Vagina (tissue), 2 donors: ENCODE data around the gene MYOF. TPM values are rescaled to one million over a fixed set of nuclear protein-coding genes. Genes with fewer than 3 reads are reported as not detected.

Source experiments
- DNase-seq, 2 donors: peaks; one replicate each; pipeline ENCODE4 v3.0.0-alpha.2; 2017; ENCODE audit errors: extremely low spot score in 2 of 2
- H3K27ac ChIP-seq: fragments of 200-600 bp; sonication (generic); one replicate; pipeline ENCODE4 v1.5.1; 2019
- H3K27me3 ChIP-seq: fragments of 200-600 bp; sonication (generic); one replicate; pipeline ENCODE4 v1.5.1; 2019
- H3K36me3 ChIP-seq, 2 donors: fragments of 200-600 bp; sonication (generic); one replicate each; pipeline ENCODE4 v1.5.1; 2017 to 2019
- H3K4me1 ChIP-seq: fragments of 200-600 bp; sonication (generic); one replicate; pipeline ENCODE4 v1.5.1; 2019
- H3K4me3 ChIP-seq, 2 donors: fragments of 200-600 bp; sonication (generic); 1 replicate in 1 of 2; 2 replicates in 1 of 2; pipeline ENCODE4 v1.5.1; 2016 to 2019
- H3K9me3 ChIP-seq: fragments of 200-600 bp; sonication (generic); one replicate; pipeline ENCODE4 v1.5.1; 2019
- POLR2A ChIP-seq, 2 donors: fragments of 450-650 bp; IDR thresholded peaks; one replicate each; pipeline ENCODE4 v1.6.1; 2017; ENCODE audit warnings: antibody characterized with exemption in 2 of 2, mild to moderate bottlenecking in 2 of 2, moderate library complexity in 2 of 2
- POLR2AphosphoS5 ChIP-seq, 2 donors: sonication (generic); formaldehyde crosslinking; IDR thresholded peaks; one replicate each; pipeline ENCODE4 v1.9.0; 2017; ENCODE audit warnings: antibody characterized with exemption in 2 of 2, mild to moderate bottlenecking in 2 of 2, low read depth in 1 of 2; ENCODE audit not compliant: insufficient read depth in 1 of 2
- intact Hi-C: fragments of 100-400 bp; cut with DNase I; formaldehyde crosslinking; loops from one replicate; pipeline ENCODE4 v1.15.1; 2023
- total RNA-seq: library from RNA; depleted of rRNA; stranded (reverse); fragments of >200 nt; gene quantifications from one replicate; pipeline ENCODE4 v1.2.3, GENCODE V29; 2016
- TF ChIP-seq, protein P1 (sequence below), 3 experiments: fragments of 450-650 bp in 2 of 3; fragments of 200-600 bp in 1 of 3; sonication (generic) in 1 of 3; IDR thresholded peaks; one replicate each; pipeline ENCODE4 v1.5.1; 2017 to 2019; ENCODE audit warnings: antibody characterized with exemption in 3 of 3, mild to moderate bottlenecking in 2 of 3, moderate library complexity in 2 of 3

MYOF gene
- total RNA-seq, 1 donor from 2014 or later: 107 TPM

- H3K27me3 ChIP-seq: no peaks in the 10 kb centered on the region
- H3K4me1 ChIP-seq: no peaks in the 10 kb centered on the region
- peaks cover 0 to 78% of the 10 kb centered on the region in 2 donors for H3K36me3 ChIP-seq
- no peaks in the 10 kb centered on the region for H3K9me3 ChIP-seq
- DNase-seq: no peak
- H3K27ac ChIP-seq: no peak overlapping the region
- TF ChIP-seq POLR2AphosphoS5 (IDR thresholded peaks at IDR 0.05; ENCODE audit: insufficient read depth in 1 of 2, low read depth in 1 of 2) (no peak), POLR2A (IDR thresholded peaks at IDR 0.05) (no peak)
- TF ChIP-seq, protein P1, sequence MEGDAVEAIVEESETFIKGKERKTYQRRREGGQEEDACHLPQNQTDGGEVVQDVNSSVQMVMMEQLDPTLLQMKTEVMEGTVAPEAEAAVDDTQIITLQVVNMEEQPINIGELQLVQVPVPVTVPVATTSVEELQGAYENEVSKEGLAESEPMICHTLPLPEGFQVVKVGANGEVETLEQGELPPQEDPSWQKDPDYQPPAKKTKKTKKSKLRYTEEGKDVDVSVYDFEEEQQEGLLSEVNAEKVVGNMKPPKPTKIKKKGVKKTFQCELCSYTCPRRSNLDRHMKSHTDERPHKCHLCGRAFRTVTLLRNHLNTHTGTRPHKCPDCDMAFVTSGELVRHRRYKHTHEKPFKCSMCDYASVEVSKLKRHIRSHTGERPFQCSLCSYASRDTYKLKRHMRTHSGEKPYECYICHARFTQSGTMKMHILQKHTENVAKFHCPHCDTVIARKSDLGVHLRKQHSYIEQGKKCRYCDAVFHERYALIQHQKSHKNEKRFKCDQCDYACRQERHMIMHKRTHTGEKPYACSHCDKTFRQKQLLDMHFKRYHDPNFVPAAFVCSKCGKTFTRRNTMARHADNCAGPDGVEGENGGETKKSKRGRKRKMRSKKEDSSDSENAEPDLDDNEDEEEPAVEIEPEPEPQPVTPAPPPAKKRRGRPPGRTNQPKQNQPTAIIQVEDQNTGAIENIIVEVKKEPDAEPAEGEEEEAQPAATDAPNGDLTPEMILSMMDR (IDR thresholded peaks at IDR 0.05): no peak
- intact Hi-C loops: no loop called here
- no peak overlapping the region for H3K4me3 ChIP-seq
Measured at GRCh38 chr10:93336110-93336509, 146.0 kb downstream of the MYOF start.

GRCh38 chr10:93334901-93335327, 147.2 kb downstream of the MYOF start:
- intact Hi-C loops: no loop called here
- TF ChIP-seq POLR2A (IDR thresholded peaks at IDR 0.05) (no peak), POLR2AphosphoS5 (IDR thresholded peaks at IDR 0.05; ENCODE audit: insufficient read depth in 1 of 2, low read depth in 1 of 2) (no peak)
- TF ChIP-seq, protein P1 (IDR thresholded peaks at IDR 0.05): no peak
- H3K4me3 ChIP-seq: no peak overlapping the region
- no peaks in the 10 kb centered on the region for H3K9me3 ChIP-seq
- peaks cover 0 to 72% of the 10 kb centered on the region in 2 donors for H3K36me3 ChIP-seq
- no peak for DNase-seq
- no peaks in the 10 kb centered on the region for H3K4me1 ChIP-seq
- no peak overlapping the region for H3K27ac ChIP-seq
- H3K27me3 ChIP-seq: no peaks in the 10 kb centered on the region

DNA sequence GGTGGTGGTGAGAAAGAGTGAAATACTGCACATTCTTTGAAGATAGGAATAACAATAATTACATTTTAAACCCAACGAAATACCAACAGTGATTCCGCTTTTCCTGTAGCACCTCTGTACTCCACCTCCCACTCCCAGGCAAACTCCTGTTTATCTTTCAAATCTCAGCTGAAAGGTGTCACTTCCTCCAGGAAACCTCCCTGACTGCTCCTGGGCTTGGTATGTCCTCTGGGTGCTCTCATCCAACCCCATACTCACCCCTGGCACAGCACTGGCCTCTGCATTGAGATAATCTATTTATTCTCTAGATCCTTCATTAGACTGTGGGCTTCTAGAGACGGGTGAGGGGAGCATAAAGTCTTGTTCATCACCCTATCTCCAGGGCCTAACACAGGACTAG, 148.0 kb downstream of the MYOF start:
- H3K9me3 ChIP-seq: no peaks in the 10 kb centered on the region
- peaks cover 0 to 72% of the 10 kb centered on the region in 2 donors for H3K36me3 ChIP-seq
- no peaks in the 10 kb centered on the region for H3K27me3 ChIP-seq
- intact Hi-C loops: no loop called here
- TF ChIP-seq, protein P1 (IDR thresholded peaks at IDR 0.05): no peak
- no peak for TF ChIP-seq POLR2AphosphoS5 (IDR thresholded peaks at IDR 0.05; ENCODE audit: insufficient read depth in 1 of 2, low read depth in 1 of 2)
- TF ChIP-seq POLR2A (IDR thresholded peaks at IDR 0.05): no peak
- no peak overlapping the region for H3K4me3 ChIP-seq
- no peak for DNase-seq
- no peak overlapping the region for H3K27ac ChIP-seq
- H3K4me1 ChIP-seq: no peaks in the 10 kb centered on the region

GRCh38 chr10:93333278-93333978, 148.7 kb downstream of the MYOF start:
- no peak overlapping the region for H3K4me3 ChIP-seq
- H3K36me3 ChIP-seq: peaks cover 0 to 72% of the 10 kb centered on the region in 2 donors
- intact Hi-C loops: no loop called here
- H3K9me3 ChIP-seq: no peaks in the 10 kb centered on the region
- DNase-seq: no peak
- no peaks in the 10 kb centered on the region for H3K4me1 ChIP-seq
- no peak overlapping the region for H3K27ac ChIP-seq
- TF ChIP-seq POLR2AphosphoS5 (IDR thresholded peaks at IDR 0.05; ENCODE audit: insufficient read depth in 1 of 2, low read depth in 1 of 2) (no peak), POLR2A (IDR thresholded peaks at IDR 0.05) (no peak)
- TF ChIP-seq, protein P1 (IDR thresholded peaks at IDR 0.05): no peak
- no peaks in the 10 kb centered on the region for H3K27me3 ChIP-seq

- TF ChIP-seq POLR2AphosphoS5 (IDR thresholded peaks at IDR 0.05; ENCODE audit: insufficient read depth in 1 of 2, low read depth in 1 of 2) (no peak), POLR2A (IDR thresholded peaks at IDR 0.05) (no peak)
- TF ChIP-seq, protein P1 (IDR thresholded peaks at IDR 0.05): no peak
- Histone ChIP-seq H3K4me1 (no peaks in the 10 kb centered on the region), H3K27me3 (no peaks in the 10 kb centered on the region), H3K36me3 (peaks cover 0 to 85% of the 10 kb centered on the region in 2 donors), H3K9me3 (no peaks in the 10 kb centered on the region), H3K4me3 (no peak overlapping the region), H3K27ac (no peak overlapping the region)
- no peak for DNase-seq
- intact Hi-C loops: no loop called here
Measured at GRCh38 chr10:93330824-93331223, 151.3 kb downstream of the MYOF start.
